SU-DHL-6 (cell line): Measurements from ENCODE around the gene FFAR2.

Experiments
- H2AFZ ChIP-seq: fragments of 200-600 bp; sonication (generic); 2 replicates; pipeline ENCODE4 v1.6.1; 2014; ENCODE audit warnings: low read depth, mild to moderate bottlenecking, moderate library complexity, mixed read lengths, antibody characterized with exemption, low read length; ENCODE audit not compliant: severe bottlenecking
- H3F3A ChIP-seq: fragments of 200-600 bp; shearing (Covaris generic); 2 replicates; pipeline ENCODE4 v1.6.0; 2016; ENCODE audit warnings: antibody characterized with exemption, mild to moderate bottlenecking; ENCODE audit not compliant: insufficient read depth
- H3K27ac ChIP-seq: fragments of 200-600 bp; sonication (generic); 2 replicates; pipeline ENCODE4 v1.5.1; 2016; ENCODE audit warnings: low read depth, mild to moderate bottlenecking, low read length, moderate library complexity, mixed read lengths
- H3K27me3 ChIP-seq: fragments of 200-600 bp; sonication (generic), shearing (Covaris generic); 2 replicates; pipeline ENCODE4 v1.6.0; 2014; ENCODE audit warnings: mild to moderate bottlenecking, low read length
- H3K36me3 ChIP-seq: fragments of 200-600 bp; sonication (generic); 2 replicates; pipeline ENCODE4 v1.6.1; 2014; ENCODE audit warnings: mild to moderate bottlenecking, low read length, mixed read lengths
- H3K4me2 ChIP-seq: fragments of 300-600, 200-600 bp; shearing (Covaris generic), sonication (generic); 2 replicates; pipeline ENCODE4 v1.6.0; 2014; ENCODE audit warnings: low read length, low read depth, mild to moderate bottlenecking; ENCODE audit not compliant: poor library complexity, severe bottlenecking
- H3K4me3 ChIP-seq: fragments of 200-600 bp; sonication (generic); 2 replicates; pipeline ENCODE4 v1.5.1; 2014; ENCODE audit warnings: antibody characterized with exemption, low read length, mild to moderate bottlenecking, mixed read lengths; ENCODE audit not compliant: insufficient read depth, poor library complexity, severe bottlenecking
- H3K79me2 ChIP-seq: fragments of 200-600 bp; sonication (generic); 2 replicates; pipeline ENCODE4 v1.6.1; 2014; ENCODE audit warnings: mild to moderate bottlenecking, low read length, moderate library complexity; ENCODE audit not compliant: insufficient read depth
- H3K9ac ChIP-seq: fragments of 200-600 bp; sonication (generic); 2 replicates; pipeline ENCODE4 v1.7.0; 2014; ENCODE audit warnings: mild to moderate bottlenecking, low read length
- H3K9me2 ChIP-seq: fragments of 200-600 bp; sonication (generic); replicated peaks from 2 replicates; pipeline ENCODE4 v1.6.1; 2014; ENCODE audit warnings: low read length; ENCODE audit not compliant: insufficient read depth
- H3K9me3 ChIP-seq: fragments of 200-600 bp; sonication (generic); 2 replicates; pipeline ENCODE4 v1.6.1; 2014; ENCODE audit warnings: low read length, mixed read lengths; ENCODE audit not compliant: insufficient read depth
- H4K20me1 ChIP-seq: fragments of 200-600 bp; sonication (generic); 2 replicates; pipeline ENCODE4 v1.6.1; 2014; ENCODE audit warnings: low read depth, mild to moderate bottlenecking, antibody characterized with exemption, low read length, moderate library complexity, mixed read lengths
- EZH2phosphoT487 ChIP-seq: fragments of 200-600 bp; sonication (generic), shearing (Covaris generic); conservative IDR thresholded peaks from 2 replicates; pipeline ENCODE4 v1.6.1; 2018; ENCODE audit warnings: mild to moderate bottlenecking, antibody characterized with exemption, low read length, moderate library complexity, mixed read lengths
- TF ChIP-seq, protein P1 (sequence below): fragments of 200-600 bp; sonication (generic); IDR thresholded peaks from one replicate; pipeline ENCODE4 v1.5.1; 2017; ENCODE audit warnings: antibody characterized with exemption, mild to moderate bottlenecking, low read length, moderate library complexity; ENCODE audit not compliant: insufficient read depth, poor library complexity, severe bottlenecking

The FFAR2 gene

DNA sequence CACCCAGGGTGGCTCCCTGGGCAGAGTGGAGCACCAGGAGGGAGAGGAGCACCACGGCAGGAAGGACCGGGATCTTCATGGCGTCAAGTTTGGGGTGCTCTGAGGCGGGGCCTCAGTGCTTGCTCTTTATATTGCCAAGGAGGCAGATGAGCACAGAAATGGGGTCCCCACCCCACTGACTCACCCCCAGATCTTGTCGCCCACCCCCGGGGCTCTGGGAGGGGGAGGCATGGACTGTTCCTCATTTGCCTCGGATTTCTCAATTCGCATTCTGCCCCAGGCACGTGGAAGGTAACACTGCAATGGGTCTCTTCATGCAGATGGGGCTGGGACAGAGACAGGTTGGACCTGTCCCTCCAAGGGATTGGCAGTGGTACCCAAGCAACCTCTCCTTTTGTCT lies 42.3 kb downstream of the FFAR2 start, which contains the start of gene KRTDAP:
Gene KRTDAP (minus strand): TSS at position 101 of the 400 bp plus-strand sequence. CDS start 22 bp downstream, at position 79.
- H3K9me2 ChIP-seq, result no peaks in the 10 kb centered on the region
- no peaks in the 10 kb centered on the region for H4K20me1 ChIP-seq
- no peak within 1 kb of the TSS for H2AFZ ChIP-seq
- no peaks in the 10 kb centered on the region for H3K36me3 ChIP-seq
- H3K4me3 ChIP-seq, result no peak within 1 kb of the TSS
- no peak for TF ChIP-seq EZH2phosphoT487
- TF ChIP-seq, protein P1, sequence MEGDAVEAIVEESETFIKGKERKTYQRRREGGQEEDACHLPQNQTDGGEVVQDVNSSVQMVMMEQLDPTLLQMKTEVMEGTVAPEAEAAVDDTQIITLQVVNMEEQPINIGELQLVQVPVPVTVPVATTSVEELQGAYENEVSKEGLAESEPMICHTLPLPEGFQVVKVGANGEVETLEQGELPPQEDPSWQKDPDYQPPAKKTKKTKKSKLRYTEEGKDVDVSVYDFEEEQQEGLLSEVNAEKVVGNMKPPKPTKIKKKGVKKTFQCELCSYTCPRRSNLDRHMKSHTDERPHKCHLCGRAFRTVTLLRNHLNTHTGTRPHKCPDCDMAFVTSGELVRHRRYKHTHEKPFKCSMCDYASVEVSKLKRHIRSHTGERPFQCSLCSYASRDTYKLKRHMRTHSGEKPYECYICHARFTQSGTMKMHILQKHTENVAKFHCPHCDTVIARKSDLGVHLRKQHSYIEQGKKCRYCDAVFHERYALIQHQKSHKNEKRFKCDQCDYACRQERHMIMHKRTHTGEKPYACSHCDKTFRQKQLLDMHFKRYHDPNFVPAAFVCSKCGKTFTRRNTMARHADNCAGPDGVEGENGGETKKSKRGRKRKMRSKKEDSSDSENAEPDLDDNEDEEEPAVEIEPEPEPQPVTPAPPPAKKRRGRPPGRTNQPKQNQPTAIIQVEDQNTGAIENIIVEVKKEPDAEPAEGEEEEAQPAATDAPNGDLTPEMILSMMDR, result no peak
- H3K27me3 ChIP-seq, result no peaks in the 10 kb centered on the region
- H3K9me3 ChIP-seq, result no peaks in the 10 kb centered on the region
- no peak within 1 kb of the TSS for H3K27ac ChIP-seq
- no peak within 1 kb of the TSS for H3K4me2 ChIP-seq
- no peaks in the 10 kb centered on the region for H3F3A ChIP-seq
- H3K9ac ChIP-seq, result no peak within 1 kb of the TSS
- no peaks in the 10 kb centered on the region for H3K79me2 ChIP-seq

DNA sequence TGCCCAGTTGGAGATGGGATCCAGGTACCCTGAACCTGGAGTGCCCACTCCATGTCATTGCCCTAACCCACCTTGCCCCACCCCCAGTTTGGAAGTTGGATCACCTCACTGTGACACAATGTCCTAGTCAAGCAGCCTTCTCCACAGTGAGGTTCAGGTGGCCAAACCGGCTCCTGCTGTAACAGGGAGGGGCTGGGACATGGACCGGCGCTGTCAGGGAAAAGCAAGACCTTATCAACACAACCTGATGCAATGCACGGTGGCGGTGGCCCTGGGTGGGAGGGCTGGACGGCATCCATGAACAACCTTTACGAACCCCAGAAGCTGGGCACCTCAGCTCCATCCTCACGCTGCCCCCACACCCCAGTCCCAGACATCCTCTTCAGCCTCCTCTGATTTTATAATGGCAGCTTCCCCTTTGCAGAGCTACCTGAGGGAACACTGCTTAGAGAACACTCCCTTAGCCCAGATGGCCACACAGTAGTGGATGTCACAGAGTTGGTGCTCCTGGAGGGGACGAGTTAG lies 43.8 kb downstream of the FFAR2 start:
- H3K27me3 ChIP-seq, result no peaks in the 10 kb centered on the region

DNA sequence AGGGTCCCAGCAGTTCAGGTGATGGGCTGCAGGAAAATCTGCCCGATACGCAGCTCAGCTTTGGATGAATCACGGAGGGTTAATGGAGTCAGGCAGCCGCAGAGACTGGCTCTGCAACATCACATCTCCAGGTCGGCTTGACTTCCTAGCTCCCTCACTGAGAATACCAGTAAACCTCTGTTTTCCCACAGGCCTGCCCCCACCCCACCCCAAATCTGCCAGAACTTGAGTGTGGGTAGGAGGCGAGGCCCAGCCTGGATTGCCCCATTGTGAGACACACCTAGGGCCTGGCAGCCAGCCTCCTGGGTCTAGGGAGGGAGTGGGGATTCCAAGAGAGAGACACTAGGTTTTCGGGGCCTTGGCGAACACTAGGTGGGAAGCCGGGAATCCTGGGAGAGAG lies 45.9 kb downstream of the FFAR2 start:
- no peak overlapping the region for H2AFZ ChIP-seq

More for the DNA sequence above, 43.8 kb downstream of the FFAR2 start:
- H3K9me2 ChIP-seq, result no peaks in the 10 kb centered on the region
- TF ChIP-seq, protein P1, result no peak
- TF ChIP-seq EZH2phosphoT487, result no peak
- no peak overlapping the region for H3K9ac ChIP-seq
- no peaks in the 10 kb centered on the region for H4K20me1 ChIP-seq
- no peak overlapping the region for H3K4me2 ChIP-seq
- no peaks in the 10 kb centered on the region for H3K36me3 ChIP-seq
- H3K27ac ChIP-seq, result no peak overlapping the region
- no peaks in the 10 kb centered on the region for H3K79me2 ChIP-seq
- H3K9me3 ChIP-seq, result no peaks in the 10 kb centered on the region
- H2AFZ ChIP-seq, result no peak overlapping the region
- H3K4me3 ChIP-seq, result no peak overlapping the region
- H3F3A ChIP-seq, result no peaks in the 10 kb centered on the region

More for the DNA sequence above, 45.9 kb downstream of the FFAR2 start:
- Histone ChIP-seq H3K4me2 (no peak overlapping the region), H3F3A (no peaks in the 10 kb centered on the region), H3K4me3 (no peak overlapping the region), H3K27ac (no peak overlapping the region), H3K9ac (no peak overlapping the region), H4K20me1 (no peaks in the 10 kb centered on the region), H3K36me3 (no peaks in the 10 kb centered on the region), H3K9me2 (no peaks in the 10 kb centered on the region), H3K27me3 (no peaks in the 10 kb centered on the region), H3K79me2 (no peaks in the 10 kb centered on the region), H3K9me3 (no peaks in the 10 kb centered on the region)
- TF ChIP-seq, protein P1, result no peak
- TF ChIP-seq EZH2phosphoT487, result no peak
